GM12878 (cell line): Measurements from ENCODE around the gene RMND5A. TPM values are rescaled to one million over a fixed set of nuclear protein-coding genes. Genes with fewer than 3 reads are reported as not detected.

ENCODE experiments used
- ATAC-seq: fragments of 200-7000 bp; cut with Tn5 transposase; 3 replicates; pipeline ENCODE4 v1.9.1; 2020; ENCODE audit warnings: mild to moderate bottlenecking, moderate library complexity
- BruUV-seq: library from RNA; stranded (reverse); fragments of 400-500 nt; replicated peaks from 2 replicates; lab custom pipeline; 2021; lab: Mats Ljungman, UMichigan
- CTCF ChIA-PET: fragments of 300-600 bp; sonication (Branson Sonifier 250); formaldehyde crosslinking; extraction: SDS; loops from one replicate; lab custom pipeline; 2021; ENCODE audit warnings: inconsistent platforms; lab: Yijun Ruan, JAX
- POLR2A ChIA-PET: fragments of 350-600 bp; formaldehyde crosslinking; extraction: SDS; loops from one replicate; lab custom pipeline; 2021; ENCODE audit warnings: inconsistent platforms; lab: Charles Lee
- RAD21 ChIA-PET: fragments of 300-600 bp; sonication (Branson Sonifier 250); formaldehyde crosslinking; loops from one replicate; lab custom pipeline; 2023; ENCODE audit warnings: antibody characterized with exemption; ENCODE audit not compliant: unreplicated experiment; lab: Charles Lee
- SMC1A ChIA-PET: fragments of 300-600 bp; sonication (Branson Sonifier 250); formaldehyde crosslinking; loops from one replicate; lab custom pipeline; 2023; ENCODE audit not compliant: unreplicated experiment, uncharacterized antibody; lab: Charles Lee
- DNase-seq: peaks from one replicate; pipeline ENCODE4 v3.0.0-alpha.2; 2011; ENCODE audit warnings: low read depth, low spot score
- FAIRE-seq: peaks from 3 replicates; lab custom pipeline; 2011; peaks lifted over from hg19 to GRCh38; lab: Jason Lieb, UNC
- H2AFZ ChIP-seq: 2 replicates; pipeline ENCODE4 v1.6.0; 2011; ENCODE audit warnings: low read depth, low read length, control low read depth; ENCODE audit not compliant: control insufficient read depth
- H3K27ac ChIP-seq: 2 replicates; pipeline ENCODE4 v1.5.1; 2011; ENCODE audit warnings: control low read depth; ENCODE audit not compliant: control insufficient read depth, insufficient read depth
- H3K27me3 ChIP-seq, 2 experiments: replicated peaks in 1 of 2; 2 replicates each; pipeline versions ENCODE4 v1.6.0 to v1.6.1; 2011; ENCODE audit warnings: low read length in 1 of 2; ENCODE audit not compliant: control insufficient read depth in 2 of 2, insufficient read depth in 2 of 2
- H3K36me3 ChIP-seq, 2 experiments: 2 replicates each; pipeline ENCODE4 v1.5.1; 2011; ENCODE audit warnings: low read length in 1 of 2; ENCODE audit not compliant: control insufficient read depth in 2 of 2, insufficient read depth in 2 of 2
- H3K4me1 ChIP-seq: 2 replicates; pipeline ENCODE4 v1.6.1; 2011; ENCODE audit warnings: mild to moderate bottlenecking, low read length, moderate library complexity, mixed read lengths; ENCODE audit not compliant: control insufficient read depth, insufficient read depth
- H3K4me2 ChIP-seq: 2 replicates; pipeline ENCODE4 v1.6.0; 2011; ENCODE audit warnings: control low read depth; ENCODE audit not compliant: control insufficient read depth, insufficient read depth
- H3K4me3 ChIP-seq: fragments of 200-600 bp; sonication (generic); 2 replicates; pipeline ENCODE4 v1.5.1; 2016
- H3K79me2 ChIP-seq: 2 replicates; pipeline ENCODE4 v1.6.0; 2011; ENCODE audit warnings: low read length; ENCODE audit not compliant: control insufficient read depth, insufficient read depth
- H3K9ac ChIP-seq: 2 replicates; pipeline ENCODE4 v1.8.0; 2011; ENCODE audit warnings: low read length, control low read depth, mixed read lengths; ENCODE audit not compliant: control insufficient read depth, insufficient read depth
- H3K9me3 ChIP-seq: replicated peaks from 3 replicates; pipeline ENCODE4 v1.5.1; 2011; ENCODE audit warnings: mild to moderate bottlenecking, low read length; ENCODE audit not compliant: control insufficient read depth, insufficient read depth
- H4K20me1 ChIP-seq: 2 replicates; pipeline ENCODE4 v1.6.0; 2011; ENCODE audit not compliant: control insufficient read depth, insufficient read depth
- BCL11A ChIP-seq: IDR thresholded peaks from 2 replicates; pipeline ENCODE4 v1.6.1; 2011; ENCODE audit warnings: low read depth, low read length
- DPF2 ChIP-seq: fragments of 450-650 bp; IDR thresholded peaks from 2 replicates; pipeline ENCODE4 v1.6.1; 2017; ENCODE audit warnings: mild to moderate bottlenecking
- EZH2 ChIP-seq: IDR thresholded peaks from 2 replicates; pipeline ENCODE4 v1.6.1; 2012; ENCODE audit warnings: low read depth, mild to moderate bottlenecking, control low read depth, inconsistent platforms, low read length, borderline replicate concordance; ENCODE audit not compliant: control insufficient read depth
- FOXM1 ChIP-seq: IDR thresholded peaks from 2 replicates; pipeline ENCODE4 v1.6.1; 2012; ENCODE audit warnings: low read depth, mild to moderate bottlenecking, inconsistent platforms, low read length, moderate library complexity
- GATAD2B ChIP-seq: fragments of 450-650 bp; conservative IDR thresholded peaks from 2 replicates; pipeline ENCODE4 v1.6.1; 2017; ENCODE audit warnings: low read depth, mild to moderate bottlenecking, moderate library complexity
- KAT2A ChIP-seq: conservative IDR thresholded peaks from 2 replicates; pipeline ENCODE4 v1.6.1; 2011; ENCODE audit warnings: low read depth, low read length; ENCODE audit not compliant: control insufficient read depth
- MYC ChIP-seq: IDR thresholded peaks from 2 replicates; pipeline ENCODE4 v1.6.1; 2011; ENCODE audit warnings: mild to moderate bottlenecking, low read length, moderate library complexity, inconsistent platforms; ENCODE audit not compliant: insufficient read depth, insufficient replicate concordance, insufficient read length, severe bottlenecking
- SREBF1 ChIP-seq: IDR thresholded peaks from 2 replicates; pipeline ENCODE4 v1.6.1; 2012; ENCODE audit warnings: mild to moderate bottlenecking, low read length
- YBX1 ChIP-seq: fragments of 450-650 bp; IDR thresholded peaks from 2 replicates; pipeline ENCODE4 v1.6.1; 2016; ENCODE audit warnings: antibody characterized with exemption
- YY1 ChIP-seq: IDR thresholded peaks from 2 replicates; pipeline ENCODE4 v1.6.1; 2011; ENCODE audit warnings: low read depth, mild to moderate bottlenecking, low read length
- ZBED1 ChIP-seq: IDR thresholded peaks from 2 replicates; pipeline ENCODE4 v1.6.1; 2016; ENCODE audit warnings: borderline replicate concordance
- WGBS: methylation state at CpG from one replicate; pipeline ENCODE4 v1.1.6; 2016; ENCODE audit warnings: low lambda C conversion rate; ENCODE audit not compliant: insufficient replicate concordance, insufficient coverage; ENCODE audit errors: missing lambda C conversion rate; 5-methylcytosine and 5-hydroxymethylcytosine counted together
- in situ Hi-C: fragments of 300-500 bp; cut with MboI; formaldehyde crosslinking; loops from 9 replicates; pipeline ENCODE4 v1.14.3; 2018; ENCODE audit warnings: mixed read lengths
- intact Hi-C: fragments of 100-400 bp; cut with micrococcal nuclease; formaldehyde crosslinking; loops from one replicate; pipeline ENCODE4 v1.14.2; 2022; ENCODE audit not compliant: unreplicated experiment
- polyA plus RNA-seq, 11 experiments: library from polyadenylated mRNA; depleted of rRNA in 4 of 11; unstranded in 6 of 11; stranded (reverse) in 5 of 11; fragments of >200 nt; fragmentation: Nextera tagmentation in 4 of 11; fragmentation: Illumina TruSeq in 1 of 11; extraction: Ambion mirVana in 4 of 11; extraction: Trizol in 1 of 11; gene quantifications; 1 replicate in 1 of 11; 2 replicates in 10 of 11; pipeline versions ENCODE4 v1.2.1 to v1.2.3, GENCODE V29; 2011 to 2016; ENCODE audit warnings: inconsistent platforms in 2 of 11, missing spikeins in 2 of 11, low read depth in 1 of 11
- total RNA-seq, 4 experiments: library from RNA; depleted of rRNA in 3 of 4; stranded (reverse); fragments of >200 nt in 3 of 4; fragmentation: Illumina TruSeq in 1 of 4; extraction: Trizol in 1 of 4; gene quantifications; 2 replicates each; pipeline versions ENCODE4 v1.2.1 to v1.2.3, GENCODE V29; 2013 to 2021
- TF ChIP-seq, protein P1 (sequence below): IDR thresholded peaks from 2 replicates; pipeline ENCODE4 v1.6.1; 2011; ENCODE audit warnings: borderline replicate concordance, low read depth, mild to moderate bottlenecking, moderate library complexity, mixed read lengths, low read length; ENCODE audit not compliant: insufficient read depth; ENCODE audit errors: extremely low read length
- TF ChIP-seq, protein P2 (sequence below): fragments of 450-650 bp; IDR thresholded peaks from 2 replicates; pipeline ENCODE4 v1.6.1; 2017; ENCODE audit warnings: mild to moderate bottlenecking, moderate library complexity

The RMND5A gene
- total and polyA plus RNA-seq, 10 of the 15 experiments (the other 5 are each of a cell fraction or from before 2014, with no cell fraction given) = 8.3 to 33.6 (median 23.2) TPM

DNA sequence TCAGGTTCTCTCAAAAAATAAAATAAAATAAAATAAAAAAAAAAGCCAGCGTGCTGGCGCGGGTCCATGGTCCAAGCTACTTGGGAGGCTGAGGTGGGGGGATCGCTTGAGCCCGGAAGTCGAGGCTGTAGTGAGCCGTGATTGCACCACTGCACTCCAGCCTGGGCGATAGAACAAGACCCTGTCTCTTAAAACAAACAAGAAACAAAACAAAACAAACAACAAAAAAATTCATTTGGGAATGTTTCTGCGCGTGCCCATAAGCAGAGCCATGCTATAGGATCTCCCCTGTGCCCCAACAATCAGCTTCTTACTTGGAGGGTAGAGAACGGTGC, 87.0 kb downstream of the RMND5A start (continued):
- TF ChIP-seq FOXM1 = no peak

DNA sequence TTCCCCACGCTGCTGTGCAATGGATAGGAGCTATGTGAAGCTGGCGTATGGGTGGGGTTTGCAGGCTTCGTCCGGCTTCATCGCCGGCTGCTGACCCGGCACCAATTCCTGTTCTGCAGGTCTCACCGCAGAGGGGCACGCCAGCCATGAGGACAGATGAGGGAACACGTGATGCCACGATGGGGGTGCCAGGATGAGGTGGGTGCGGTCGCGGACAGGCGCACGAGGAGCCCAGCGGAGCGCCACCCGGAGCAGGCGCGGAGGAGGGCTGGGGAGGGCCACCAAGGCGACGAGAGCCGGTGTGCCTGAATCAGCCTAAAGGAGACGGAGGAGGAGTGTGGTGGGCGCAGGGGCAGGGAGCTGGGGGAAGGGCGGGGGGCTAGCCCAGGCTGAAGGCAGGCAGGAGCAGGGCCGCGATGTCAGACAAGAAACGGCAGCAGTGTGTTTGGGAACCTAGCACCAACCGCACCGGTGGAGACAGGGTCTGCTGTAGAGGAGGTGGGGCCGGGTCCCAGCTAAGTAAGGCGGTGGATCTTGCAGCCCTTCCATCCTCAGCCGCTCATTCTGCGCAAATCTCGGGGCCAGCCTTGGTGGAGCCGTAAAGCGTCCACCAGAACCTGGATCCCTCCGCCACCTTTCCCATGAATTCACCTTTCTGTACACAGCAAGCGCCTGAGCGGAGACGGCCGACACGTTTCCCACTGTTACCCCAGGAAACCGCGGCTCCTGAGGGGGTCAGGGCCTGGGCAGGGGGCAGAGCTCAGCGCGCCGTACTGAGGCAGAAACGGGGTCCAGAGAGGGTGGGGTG, 87.6 kb downstream of the RMND5A start:
- H2AFZ ChIP-seq = peak overlapping the region; percentile 33
- H3K9me3 ChIP-seq = no peaks in the 10 kb centered on the region
- TF ChIP-seq ZBED1 (no peak), SREBF1 (no peak), YBX1 (no peak), YY1 (no peak), GATAD2B (no peak), EZH2 (0 out of 2 replicates have a peak, but pooled peaks have one; percentile 15), MYC (no peak), KAT2A (no peak), BCL11A (no peak), DPF2 (no peak)
- TF ChIP-seq, protein P1, sequence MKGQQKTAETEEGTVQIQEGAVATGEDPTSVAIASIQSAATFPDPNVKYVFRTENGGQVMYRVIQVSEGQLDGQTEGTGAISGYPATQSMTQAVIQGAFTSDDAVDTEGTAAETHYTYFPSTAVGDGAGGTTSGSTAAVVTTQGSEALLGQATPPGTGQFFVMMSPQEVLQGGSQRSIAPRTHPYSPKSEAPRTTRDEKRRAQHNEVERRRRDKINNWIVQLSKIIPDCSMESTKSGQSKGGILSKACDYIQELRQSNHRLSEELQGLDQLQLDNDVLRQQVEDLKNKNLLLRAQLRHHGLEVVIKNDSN = peak; percentile 46
- TF ChIP-seq, protein P2, sequence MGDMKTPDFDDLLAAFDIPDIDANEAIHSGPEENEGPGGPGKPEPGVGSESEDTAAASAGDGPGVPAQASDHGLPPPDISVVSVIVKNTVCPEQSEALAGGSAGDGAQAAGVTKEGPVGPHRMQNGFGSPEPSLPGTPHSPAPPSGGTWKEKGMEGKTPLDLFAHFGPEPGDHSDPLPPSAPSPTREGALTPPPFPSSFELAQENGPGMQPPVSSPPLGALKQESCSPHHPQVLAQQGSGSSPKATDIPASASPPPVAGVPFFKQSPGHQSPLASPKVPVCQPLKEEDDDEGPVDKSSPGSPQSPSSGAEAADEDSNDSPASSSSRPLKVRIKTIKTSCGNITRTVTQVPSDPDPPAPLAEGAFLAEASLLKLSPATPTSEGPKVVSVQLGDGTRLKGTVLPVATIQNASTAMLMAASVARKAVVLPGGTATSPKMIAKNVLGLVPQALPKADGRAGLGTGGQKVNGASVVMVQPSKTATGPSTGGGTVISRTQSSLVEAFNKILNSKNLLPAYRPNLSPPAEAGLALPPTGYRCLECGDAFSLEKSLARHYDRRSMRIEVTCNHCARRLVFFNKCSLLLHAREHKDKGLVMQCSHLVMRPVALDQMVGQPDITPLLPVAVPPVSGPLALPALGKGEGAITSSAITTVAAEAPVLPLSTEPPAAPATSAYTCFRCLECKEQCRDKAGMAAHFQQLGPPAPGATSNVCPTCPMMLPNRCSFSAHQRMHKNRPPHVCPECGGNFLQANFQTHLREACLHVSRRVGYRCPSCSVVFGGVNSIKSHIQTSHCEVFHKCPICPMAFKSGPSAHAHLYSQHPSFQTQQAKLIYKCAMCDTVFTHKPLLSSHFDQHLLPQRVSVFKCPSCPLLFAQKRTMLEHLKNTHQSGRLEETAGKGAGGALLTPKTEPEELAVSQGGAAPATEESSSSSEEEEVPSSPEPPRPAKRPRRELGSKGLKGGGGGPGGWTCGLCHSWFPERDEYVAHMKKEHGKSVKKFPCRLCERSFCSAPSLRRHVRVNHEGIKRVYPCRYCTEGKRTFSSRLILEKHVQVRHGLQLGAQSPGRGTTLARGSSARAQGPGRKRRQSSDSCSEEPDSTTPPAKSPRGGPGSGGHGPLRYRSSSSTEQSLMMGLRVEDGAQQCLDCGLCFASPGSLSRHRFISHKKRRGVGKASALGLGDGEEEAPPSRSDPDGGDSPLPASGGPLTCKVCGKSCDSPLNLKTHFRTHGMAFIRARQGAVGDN = no peak
- in situ Hi-C loops = loop anchor here (25.0 kb wide), 1 partner anchor 405 kb away; no protein-coding TSS in a partner anchor
- peak overlapping the region; percentile 73 for H3K4me2 ChIP-seq
- POLR2A ChIA-PET = interaction anchor here (1.1 kb wide), 1 partner anchor 24 kb away, joined by 3 read pairs; no protein-coding TSS in a partner anchor
- no peaks in the 10 kb centered on the region for H3K36me3 ChIP-seq
- FAIRE-seq (no peak), DNase-seq (no peak), ATAC-seq (peak; percentile 62)
- RAD21 ChIA-PET = interaction anchor here (0.7 to 1.8 kb wide), 4 partner anchors 40 to 412 kb away, joined by 3 to 6 read pairs (median 4); no protein-coding TSS in a partner anchor
- peaks cover 5% of the 10 kb centered on the region; the same call in 1 of the 2 replicates for H3K4me1 ChIP-seq
- H3K27me3 ChIP-seq = peaks cover 11 to 19% of the 10 kb centered on the region in 2 experiments
- no TSS peak for BruUV-seq
- intact Hi-C loops = no loop called here
- H3K79me2 ChIP-seq = no peaks in the 10 kb centered on the region
- SMC1A ChIA-PET = interaction anchor here (1.5 to 2.3 kb wide), 2 partner anchors 26 to 43 kb away, joined by 3 to 11 read pairs; no protein-coding TSS in a partner anchor
- peak overlapping the region; percentile 40; the same call in 1 of the 2 replicates for H3K4me3 ChIP-seq
- 5% methylated on average over 35 of the region's 51 CpGs for WGBS
- no peaks in the 10 kb centered on the region for H4K20me1 ChIP-seq
- CTCF ChIA-PET = interaction anchor here (0.5 to 1.5 kb wide), 3 partner anchors 9 to 369 kb away, joined by 3 to 11 read pairs (median 6); no protein-coding TSS in a partner anchor
- H3K27ac ChIP-seq = no peak overlapping the region
- no peak overlapping the region for H3K9ac ChIP-seq
